HG02763 (cell line): Measurements from ENCODE around the gene FAM169A.
A peak's percentile ranks its signal among the peaks of the same experiment; 100 is the strongest.
"Not testable (repeated sequence)": the region's sequence is repeated elsewhere in the genome, so short reads cannot be mapped to it uniquely, and the experiment has no call there.

Experiments used
- ATAC-seq: cut with Tn5 transposase; IDR thresholded peaks from one replicate; pipeline ENCODE4 v1.9.1; 2021; ENCODE audit warnings: mild to moderate bottlenecking, moderate library complexity; ENCODE audit not compliant: unreplicated experiment

FAM169A gene

GRCh38 chr5:74801941-74802340, 64.2 kb downstream of the FAM169A start:
- no peak for ATAC-seq

GRCh38 chr5:74801197-74801596, 65.0 kb downstream of the FAM169A start:
- ATAC-seq, result no peak

GRCh38 chr5:74798977-74799911, 66.9 kb downstream of the FAM169A start:
- no peak for ATAC-seq

GRCh38 chr5:74791669-74792068, 74.5 kb downstream of the FAM169A start:
- not testable (repeated sequence) for ATAC-seq

GRCh38 chr5:74787424-74787823, 78.8 kb downstream of the FAM169A start:
- ATAC-seq, result no peak

GRCh38 chr5:74786851-74787250, 79.3 kb downstream of the FAM169A start:
- ATAC-seq, result no peak

- ATAC-seq, result no peak
These were observed 87.6 kb downstream of the FAM169A start for GRCh38 chr5:74778609-74779008.

- ATAC-seq, result no peak
These were observed 93.8 kb downstream of the FAM169A start for GRCh38 chr5:74772359-74772758.

- peak; percentile 8 for ATAC-seq
These were observed 98.6 kb downstream of the FAM169A start for GRCh38 chr5:74767579-74767913.

GRCh38 chr5:74766849-74767578, 99.2 kb downstream of the FAM169A start, which contains the start of the genes GFM2 and NSA2:
Gene GFM2, minus strand, starts transcription at chr5:74767117. Its CDS starts 3,375 bp downstream, at chr5:74763742.
Gene NSA2, plus strand, starts transcription at chr5:74767249. Its CDS starts 112 bp downstream, at chr5:74767361.
- ATAC-seq, result peak; percentile 92

GRCh38 chr5:74766418-74766848, 99.8 kb downstream of the FAM169A start:
- ATAC-seq, result peak; percentile 30

GRCh38 chr5:74765929-74766328, 100.3 kb downstream of the FAM169A start:
- no peak for ATAC-seq

GRCh38 chr5:74765201-74765600, 101.0 kb downstream of the FAM169A start:
- ATAC-seq, result no peak

- ATAC-seq, result no peak
These were observed 102.7 kb downstream of the FAM169A start for GRCh38 chr5:74763504-74763903.

- ATAC-seq, result no peak
These were observed 103.6 kb downstream of the FAM169A start for GRCh38 chr5:74762599-74762998.

- ATAC-seq, result no peak
These were observed 104.9 kb downstream of the FAM169A start for GRCh38 chr5:74761241-74761640.

- not testable (repeated sequence) for ATAC-seq
These were observed 117.4 kb downstream of the FAM169A start for GRCh38 chr5:74748742-74749141.

GRCh38 chr5:74738406-74738805, 127.8 kb downstream of the FAM169A start:
- no peak for ATAC-seq

GRCh38 chr5:74736759-74737158, 129.4 kb downstream of the FAM169A start:
- no peak for ATAC-seq
